IMR-90 (cell line): ENCODE data around the gene CETN1. TPM values are rescaled to one million over a fixed set of nuclear protein-coding genes. Genes with fewer than 3 reads are reported as not detected.

Experiments used
- ATAC-seq: fragments of 200-7000 bp; cut with Tn5 transposase; 2 replicates; pipeline ENCODE4 v1.9.1; 2020; ENCODE audit warnings: low read depth, mild to moderate bottlenecking, moderate library complexity
- BruUV-seq: library from RNA; stranded (reverse); fragments of 400-500 nt; replicated peaks from 2 replicates; lab custom pipeline; 2021; lab: Mats Ljungman, UMichigan
- CTCF ChIA-PET: fragments of 300-600 bp; formaldehyde crosslinking; extraction: SDS; loops from one replicate; lab custom pipeline; 2021; ENCODE audit warnings: antibody characterized with exemption; lab: Yijun Ruan, JAX
- POLR2A ChIA-PET: fragments of 300-600 bp; sonication (Branson Sonifier 250); formaldehyde crosslinking; loops from one replicate; lab custom pipeline; 2022; ENCODE audit warnings: antibody characterized with exemption; ENCODE audit not compliant: unreplicated experiment; lab: Charles Lee
- DNase-seq: peaks from one replicate; pipeline ENCODE4 v3.0.0; 2013
- H2AFZ ChIP-seq: replicated peaks from 2 replicates; pipeline ENCODE3; 2013; ENCODE audit warnings: low read length, mild to moderate bottlenecking; ENCODE audit not compliant: poor library complexity
- H2AK5ac ChIP-seq: 2 replicates; pipeline ENCODE4 v1.6.1; 2013; ENCODE audit warnings: low read depth, low read length, inconsistent platforms
- H2AK9ac ChIP-seq: replicated peaks from 2 replicates; pipeline ENCODE3; 2013; ENCODE audit warnings: mild to moderate bottlenecking, low read depth, low read length, moderate library complexity; ENCODE audit not compliant: poor library complexity
- H2BK120ac ChIP-seq: 2 replicates; pipeline ENCODE4 v1.6.1; 2013; ENCODE audit warnings: low read depth, low read length, inconsistent platforms
- H2BK15ac ChIP-seq: 3 replicates; pipeline ENCODE4 v1.6.1; 2013; ENCODE audit warnings: low read depth, low read length, inconsistent platforms
- H2BK20ac ChIP-seq: 2 replicates; pipeline ENCODE4 v1.6.1; 2013; ENCODE audit warnings: low read depth, mild to moderate bottlenecking, inconsistent platforms, low read length, moderate library complexity
- H2BK5ac ChIP-seq: 2 replicates; pipeline ENCODE4 v1.6.1; 2013; ENCODE audit warnings: mild to moderate bottlenecking, low read depth, low read length, inconsistent platforms; ENCODE audit not compliant: poor library complexity, severe bottlenecking
- H3K14ac ChIP-seq: replicated peaks from 2 replicates; pipeline ENCODE4 v1.6.1; 2013; ENCODE audit warnings: low read depth, low read length, inconsistent platforms
- H3K18ac ChIP-seq: 2 replicates; pipeline ENCODE4 v1.6.1; 2013; ENCODE audit warnings: low read depth, low read length, control low read depth
- H3K23ac ChIP-seq: 2 replicates; pipeline ENCODE4 v1.6.1; 2013; ENCODE audit warnings: low read depth, low read length, inconsistent platforms
- H3K27ac ChIP-seq: 2 replicates; pipeline ENCODE4 v1.5.1; 2013; ENCODE audit warnings: mild to moderate bottlenecking, control low read depth, low read length; ENCODE audit not compliant: insufficient read depth
- H3K27me3 ChIP-seq: 2 replicates; pipeline ENCODE4 v1.6.1; 2013; ENCODE audit warnings: low read length; ENCODE audit not compliant: control insufficient read depth, insufficient read depth
- H3K36me3 ChIP-seq: 2 replicates; pipeline ENCODE4 v1.6.1; 2013; ENCODE audit warnings: low read length, mixed read lengths; ENCODE audit not compliant: control insufficient read depth, insufficient read depth
- H3K4ac ChIP-seq: 2 replicates; pipeline ENCODE4 v1.6.1; 2013; ENCODE audit warnings: low read depth, low read length, inconsistent platforms
- H3K4me1 ChIP-seq: 2 replicates; pipeline ENCODE4 v1.6.1; 2013; ENCODE audit warnings: low read length, mixed read lengths; ENCODE audit not compliant: control insufficient read depth, insufficient read depth
- H3K4me2 ChIP-seq: 2 replicates; pipeline ENCODE4 v1.6.1; 2013; ENCODE audit warnings: low read depth, mild to moderate bottlenecking, control low read depth, low read length, moderate library complexity
- H3K4me3 ChIP-seq: 2 replicates; pipeline ENCODE4 v1.5.1; 2013; ENCODE audit warnings: low read depth, mild to moderate bottlenecking, control low read depth, low read length, moderate library complexity; ENCODE audit not compliant: insufficient read depth
- H3K56ac ChIP-seq: 2 replicates; pipeline ENCODE4 v1.6.1; 2013; ENCODE audit warnings: low read length, inconsistent platforms; ENCODE audit not compliant: insufficient read depth; ENCODE audit errors: extremely low read depth
- H3K79me1 ChIP-seq, 2 experiments: 2 replicates each; pipeline ENCODE4 v1.6.1; 2013; ENCODE audit warnings: low read length in 2 of 2, inconsistent platforms in 1 of 2, low read depth in 1 of 2
- H3K9ac ChIP-seq: 2 replicates; pipeline ENCODE4 v1.6.1; 2013; ENCODE audit warnings: low read depth, low read length, control low read depth
- H3K9me1 ChIP-seq: 2 replicates; pipeline ENCODE4 v1.6.1; 2013; ENCODE audit warnings: low read length, inconsistent platforms; ENCODE audit not compliant: insufficient read depth
- H3K9me3 ChIP-seq: 2 replicates; pipeline ENCODE4 v1.6.1; 2013; ENCODE audit warnings: low read length; ENCODE audit not compliant: control insufficient read depth, insufficient read depth
- H4K20me1 ChIP-seq: 2 replicates; pipeline ENCODE4 v1.6.1; 2013; ENCODE audit warnings: low read length, inconsistent platforms; ENCODE audit not compliant: insufficient read depth
- H4K5ac ChIP-seq: 2 replicates; pipeline ENCODE4 v1.6.1; 2013; ENCODE audit warnings: mild to moderate bottlenecking, low read depth, low read length, control low read depth
- H4K8ac ChIP-seq, 2 experiments: 2 replicates each; pipeline ENCODE4 v1.6.1; 2013; ENCODE audit warnings: low read depth in 2 of 2, low read length in 2 of 2, control low read depth in 1 of 2, inconsistent platforms in 1 of 2
- H4K91ac ChIP-seq: 2 replicates; pipeline ENCODE4 v1.6.1; 2013; ENCODE audit warnings: low read depth, low read length, inconsistent platforms; ENCODE audit not compliant: insufficient read depth
- BHLHE40 ChIP-seq: fragments of 150-350 bp; IDR thresholded peaks from 2 replicates; pipeline ENCODE4 v1.6.1; 2016; ENCODE audit warnings: mild to moderate bottlenecking, low read depth, low read length
- CEBPB ChIP-seq: IDR thresholded peaks from 2 replicates; pipeline ENCODE4 v1.6.1; 2012; ENCODE audit warnings: low read depth, low read length, improper control_type of control experiment
- CHD1 ChIP-seq: IDR thresholded peaks from 2 replicates; pipeline ENCODE4 v1.6.1; 2012; ENCODE audit warnings: low read depth, low read length, improper control_type of control experiment
- CTCF ChIP-seq: conservative IDR thresholded peaks from 2 replicates; pipeline ENCODE4 v1.5.1; 2012; ENCODE audit warnings: mild to moderate bottlenecking, low read depth, low read length, improper control_type of control experiment
- FOS ChIP-seq: fragments of 150-350 bp; IDR thresholded peaks from 2 replicates; pipeline ENCODE4 v1.6.1; 2016; ENCODE audit warnings: low read depth, low read length
- MAFK ChIP-seq: IDR thresholded peaks from 2 replicates; pipeline ENCODE4 v1.6.1; 2012; ENCODE audit warnings: low read depth, low read length, improper control_type of control experiment
- MAZ ChIP-seq: IDR thresholded peaks from 2 replicates; pipeline ENCODE4 v1.6.1; 2012; ENCODE audit warnings: low read depth, mild to moderate bottlenecking, low read length, improper control_type of control experiment, moderate library complexity, borderline replicate concordance
- MXI1 ChIP-seq: IDR thresholded peaks from 2 replicates; pipeline ENCODE4 v1.6.1; 2012; ENCODE audit warnings: low read depth, mild to moderate bottlenecking, low read length, moderate library complexity, borderline replicate concordance
- NFE2L2 ChIP-seq: fragments of 150-350 bp; IDR thresholded peaks from 2 replicates; pipeline ENCODE4 v1.6.1; 2016; ENCODE audit warnings: low read depth, mild to moderate bottlenecking, low read length
- POLR2A ChIP-seq: IDR thresholded peaks from 2 replicates; pipeline ENCODE4 v1.6.1; 2012; ENCODE audit warnings: mild to moderate bottlenecking, low read depth, low read length
- RAD21 ChIP-seq: IDR thresholded peaks from 2 replicates; pipeline ENCODE4 v1.6.1; 2012; ENCODE audit warnings: low read length, improper control_type of control experiment
- RCOR1 ChIP-seq: IDR thresholded peaks from 2 replicates; pipeline ENCODE4 v1.6.1; 2012; ENCODE audit warnings: mild to moderate bottlenecking, low read length, improper control_type of control experiment; ENCODE audit not compliant: insufficient replicate concordance
- RFX5 ChIP-seq: IDR thresholded peaks from 2 replicates; pipeline ENCODE4 v1.8.0; 2012; ENCODE audit warnings: low read depth, mild to moderate bottlenecking, low read length, moderate library complexity
- SMC3 ChIP-seq: fragments of 150-350 bp; IDR thresholded peaks from 2 replicates; pipeline ENCODE4 v1.6.1; 2016; ENCODE audit warnings: low read depth, mild to moderate bottlenecking, antibody characterized with exemption, low read length, moderate library complexity
- USF2 ChIP-seq: fragments of 150-350 bp; IDR thresholded peaks from 2 replicates; pipeline ENCODE4 v1.6.1; 2017; ENCODE audit warnings: mild to moderate bottlenecking, antibody characterized with exemption, low read length, low read depth
- WGBS, 2 experiments: methylation state at CpG; one replicate each; pipeline versions ENCODE4 v1.1.5 to v1.1.7; 2013; ENCODE audit warnings: missing lambda C conversion rate in 2 of 2; ENCODE audit not compliant: insufficient read length in 1 of 2; ENCODE audit errors: extremely low coverage in 2 of 2; 5-methylcytosine and 5-hydroxymethylcytosine counted together
- dilution Hi-C: fragments of 300-500 bp; cut with HindIII; formaldehyde crosslinking; loops from one replicate; pipeline ENCODE4 v1.14.3; 2018; ENCODE audit warnings: low sequenced_read_pairs; ENCODE audit not compliant: unreplicated experiment
- in situ Hi-C: fragments of 300-500 bp; cut with MboI; formaldehyde crosslinking; loops from 3 replicates; pipeline ENCODE4 v1.14.3; 2019; ENCODE audit warnings: low sequenced_read_pairs, inconsistent platforms, mixed read lengths
- intact Hi-C: fragments of 100-400 bp; cut with micrococcal nuclease; formaldehyde crosslinking; loops from 2 replicates; pipeline ENCODE4 v1.10.0; 2022
- polyA plus RNA-seq, 3 experiments: library from polyadenylated mRNA; depleted of rRNA; stranded (reverse); fragments of >200 nt; gene quantifications; 2 replicates each; pipeline ENCODE4 v1.2.3, GENCODE V29; 2012; ENCODE audit warnings: low replicate concordance in 1 of 3
- total RNA-seq: library from RNA; depleted of rRNA; stranded (reverse); fragments of >200 nt; gene quantifications from 2 replicates; pipeline ENCODE4 v1.2.3, GENCODE V29; 2012

CETN1 gene
- total and polyA plus RNA-seq, 2 of the 4 experiments (the other 2 are of a cell fraction) = not detected

DNA sequence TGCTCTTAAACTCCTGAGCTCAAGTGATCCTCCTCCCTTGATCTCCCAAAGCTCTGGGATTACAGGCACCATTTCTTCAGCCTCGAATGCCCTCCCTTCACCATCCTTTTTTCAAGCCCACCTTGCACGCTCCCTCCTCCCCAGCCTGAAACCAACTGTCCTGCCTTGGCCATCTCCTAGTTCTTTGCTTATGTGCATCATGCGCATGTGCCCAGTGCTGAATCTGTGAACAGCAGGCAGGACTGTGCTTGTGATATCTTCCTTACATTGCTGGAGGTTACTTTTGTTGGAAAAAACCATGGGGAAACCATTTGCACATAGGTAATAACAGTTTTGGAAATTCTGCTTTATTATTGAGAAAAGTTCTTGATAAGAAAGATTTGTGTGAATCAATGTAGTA lies 30.2 kb upstream of the CETN1 start:
- H3K14ac ChIP-seq = no peak overlapping the region
- no peak overlapping the region for H2BK20ac ChIP-seq
- no peaks in the 10 kb centered on the region for H3K4me1 ChIP-seq
- no peaks in the 10 kb centered on the region for H3K36me3 ChIP-seq
- H3K4ac ChIP-seq = no peak overlapping the region
- no peak overlapping the region for H3K23ac ChIP-seq
- peaks cover 3% of the 10 kb centered on the region; the same call in 1 of the 2 replicates for H3K9me3 ChIP-seq
- intact Hi-C loops = no loop called here
- no peak overlapping the region for H3K4me3 ChIP-seq
- H2AK5ac ChIP-seq = no peak overlapping the region
- no peak overlapping the region for H3K9ac ChIP-seq
- H3K79me1 ChIP-seq = no peaks in the 10 kb centered on the region
- no peak overlapping the region for H2AFZ ChIP-seq
- ATAC-seq (no peak), DNase-seq (no peak)
- H3K4me2 ChIP-seq = no peak overlapping the region
- peaks cover 13% of the 10 kb centered on the region for H3K27me3 ChIP-seq
- no peaks in the 10 kb centered on the region for H4K20me1 ChIP-seq
- 100% methylated on average over 1 of the region's 3 CpGs; no CpG with 5 or more reads in 1 of the 2 experiments for WGBS, 2 experiments
- TF ChIP-seq FOS = no peak
- no peak for TF ChIP-seq CHD1
- no peak for TF ChIP-seq SMC3
- no peak for TF ChIP-seq CEBPB
- TF ChIP-seq USF2 = no peak
- TF ChIP-seq MAZ = no peak
- TF ChIP-seq RFX5 = no peak
- no peak for TF ChIP-seq NFE2L2
- TF ChIP-seq BHLHE40 = no peak
- TF ChIP-seq MAFK = no peak
- TF ChIP-seq RCOR1 = no peak
- no peak for TF ChIP-seq MXI1
- TF ChIP-seq RAD21 = no peak
- no peak for TF ChIP-seq POLR2A
- no peak for TF ChIP-seq CTCF
- POLR2A ChIA-PET = no interaction called here
- no peak overlapping the region for H2BK5ac ChIP-seq
- no peak overlapping the region for H4K91ac ChIP-seq
- H2BK15ac ChIP-seq = no peak overlapping the region
- in situ Hi-C loops = no loop called here
- H4K8ac ChIP-seq = no peak overlapping the region
- no TSS peak for BruUV-seq
- H3K27ac ChIP-seq = no peak overlapping the region
- H4K5ac ChIP-seq = no peak overlapping the region
- CTCF ChIA-PET = no interaction called here
- no peak overlapping the region for H2AK9ac ChIP-seq
- dilution Hi-C loops = no loop called here
- H3K56ac ChIP-seq = no peak overlapping the region
- H2BK120ac ChIP-seq = no peak overlapping the region
- no peaks in the 10 kb centered on the region for H3K9me1 ChIP-seq
- H3K18ac ChIP-seq = no peak overlapping the region
